SHP77 (cell line): ENCODE measurements around the gene KNOP1.

Experiments
- DNase-seq, 2 experiments: peaks; one replicate each; lab custom pipeline; 2025; lab: John Stamatoyannopoulos, UW

Gene KNOP1, protein sequence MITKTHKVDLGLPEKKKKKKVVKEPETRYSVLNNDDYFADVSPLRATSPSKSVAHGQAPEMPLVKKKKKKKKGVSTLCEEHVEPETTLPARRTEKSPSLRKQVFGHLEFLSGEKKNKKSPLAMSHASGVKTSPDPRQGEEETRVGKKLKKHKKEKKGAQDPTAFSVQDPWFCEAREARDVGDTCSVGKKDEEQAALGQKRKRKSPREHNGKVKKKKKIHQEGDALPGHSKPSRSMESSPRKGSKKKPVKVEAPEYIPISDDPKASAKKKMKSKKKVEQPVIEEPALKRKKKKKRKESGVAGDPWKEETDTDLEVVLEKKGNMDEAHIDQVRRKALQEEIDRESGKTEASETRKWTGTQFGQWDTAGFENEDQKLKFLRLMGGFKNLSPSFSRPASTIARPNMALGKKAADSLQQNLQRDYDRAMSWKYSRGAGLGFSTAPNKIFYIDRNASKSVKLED

DNA sequence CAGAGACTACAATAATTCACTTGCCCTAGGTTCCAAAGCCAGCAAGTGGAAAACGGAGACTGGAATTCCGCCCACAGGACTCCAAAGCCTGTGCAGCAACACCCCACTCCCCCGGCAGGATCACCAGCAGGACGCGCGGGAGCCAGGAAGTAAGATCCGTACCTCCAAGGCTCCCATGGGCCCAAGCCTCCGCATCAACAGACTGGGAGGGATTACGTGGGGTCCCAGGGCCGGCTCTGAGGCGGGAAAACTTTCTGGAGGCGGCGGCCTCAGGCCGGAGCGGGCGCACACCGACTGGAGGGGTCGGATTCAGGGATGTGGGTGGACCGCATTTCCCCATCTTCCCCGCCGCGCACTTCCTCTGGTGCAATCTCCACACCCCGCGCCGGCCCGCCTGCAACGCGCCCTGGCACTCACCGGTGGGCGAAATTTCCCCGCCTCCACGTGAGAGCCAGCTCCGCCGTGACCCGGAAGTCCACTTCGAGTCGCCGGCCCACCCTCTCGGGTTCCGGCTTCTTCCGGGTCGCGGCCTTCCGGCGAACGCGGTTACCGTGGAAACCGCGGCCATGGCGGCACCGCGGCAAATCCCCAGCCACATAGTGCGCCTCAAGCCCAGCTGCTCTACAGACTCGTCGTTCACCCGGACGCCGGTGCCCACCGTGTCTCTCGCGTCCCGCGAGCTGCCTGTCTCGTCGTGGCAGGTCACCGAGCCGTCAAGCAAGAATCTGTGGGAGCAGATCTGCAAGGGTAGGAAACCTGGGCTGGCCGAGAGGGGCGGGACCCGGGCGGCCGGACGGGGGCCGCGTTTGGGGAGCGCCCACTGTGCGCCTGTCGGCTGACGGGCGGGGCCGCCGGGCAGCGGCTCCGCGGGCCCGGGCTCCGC is at the start of gene KNOP1, which contains the start of gene IQCK:
Gene KNOP1, minus strand, starts transcription at position 487 of the 883 bp plus-strand sequence. CDS start 3,192 bp downstream, outside the sequence.
Gene IQCK, plus strand, starts transcription at position 531 of the 883 bp plus-strand sequence. Its CDS starts 36 bp downstream, at position 567.
- DNase-seq, result peak; percentile 38 to 72

DNA sequence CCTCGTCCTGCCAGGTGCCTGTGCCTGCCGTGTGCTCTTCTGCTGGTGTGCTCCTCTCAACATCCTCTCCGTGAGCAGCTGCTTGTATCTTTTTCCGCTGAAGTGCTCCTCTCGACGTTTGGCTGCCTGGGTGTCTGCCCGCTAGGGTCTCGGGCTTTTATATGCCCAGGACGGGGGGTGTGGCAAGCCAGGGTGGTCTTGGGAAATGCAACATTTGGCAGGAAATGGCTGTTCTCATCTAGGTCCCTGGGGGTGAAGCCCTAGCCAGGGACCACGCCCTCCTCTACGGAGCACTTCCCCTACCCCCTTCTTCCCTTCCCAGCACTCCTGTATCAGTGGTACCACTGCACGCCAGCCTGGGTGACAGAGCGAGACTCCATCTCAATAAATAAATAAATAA is 49.5 kb upstream of the KNOP1 start:
- no peak for DNase-seq

DNA sequence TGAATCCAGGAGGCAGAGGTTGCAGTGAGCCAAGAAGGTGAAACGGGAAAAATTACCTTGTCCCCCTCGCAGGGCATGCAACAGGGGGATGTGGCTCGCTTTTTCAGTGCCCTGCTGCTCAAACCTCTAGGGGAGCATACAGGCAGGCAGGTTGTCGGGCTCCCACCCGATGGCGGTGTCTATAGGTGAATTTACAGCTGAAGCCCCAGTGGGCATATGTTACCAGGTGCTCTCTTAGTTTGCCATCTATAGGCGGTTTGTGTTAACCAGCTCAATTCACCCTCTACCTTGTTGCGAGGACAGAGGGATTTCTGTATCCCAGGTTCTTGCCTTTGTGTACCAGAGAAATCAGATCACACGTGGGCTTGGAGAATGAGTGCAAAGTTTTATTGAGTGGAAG is 49.0 kb upstream of the KNOP1 start:
- no peak for DNase-seq

- no peak for DNase-seq
These were observed 48.5 kb upstream of the KNOP1 start for GRCh38 chr16:19766554-19766884.

- no peak for DNase-seq
These were observed 48.0 kb upstream of the KNOP1 start for GRCh38 chr16:19765860-19766553.

GRCh38 chr16:19760356-19761060 is 42.5 kb upstream of the KNOP1 start:
- DNase-seq, result no peak

- DNase-seq, result no peak
These were observed 40.0 kb upstream of the KNOP1 start for GRCh38 chr16:19757762-19758595.

GRCh38 chr16:19757026-19757425 is 39.0 kb upstream of the KNOP1 start:
- DNase-seq, result no peak

GRCh38 chr16:19755268-19755667 is 37.2 kb upstream of the KNOP1 start:
- DNase-seq, result no peak

DNA sequence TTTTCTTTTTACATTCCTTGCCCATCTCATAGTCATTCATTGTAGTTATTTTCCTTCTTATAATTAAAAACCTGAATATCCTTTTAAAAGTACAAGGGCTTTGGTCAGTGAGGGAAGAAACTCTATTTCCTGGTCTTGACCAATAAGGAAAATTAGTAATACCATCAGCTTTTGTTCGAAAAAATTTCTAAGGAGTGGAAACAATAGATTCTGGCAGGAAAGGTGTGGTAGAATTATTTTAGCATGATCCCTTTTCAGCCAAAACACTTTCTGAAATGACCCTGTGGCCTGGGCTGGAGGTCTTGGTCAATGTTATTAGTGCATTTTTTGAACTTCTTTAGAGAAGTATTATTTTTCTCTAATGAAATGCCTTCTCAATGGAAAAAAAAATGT is 36.6 kb upstream of the KNOP1 start:
- DNase-seq, result no peak

DNA sequence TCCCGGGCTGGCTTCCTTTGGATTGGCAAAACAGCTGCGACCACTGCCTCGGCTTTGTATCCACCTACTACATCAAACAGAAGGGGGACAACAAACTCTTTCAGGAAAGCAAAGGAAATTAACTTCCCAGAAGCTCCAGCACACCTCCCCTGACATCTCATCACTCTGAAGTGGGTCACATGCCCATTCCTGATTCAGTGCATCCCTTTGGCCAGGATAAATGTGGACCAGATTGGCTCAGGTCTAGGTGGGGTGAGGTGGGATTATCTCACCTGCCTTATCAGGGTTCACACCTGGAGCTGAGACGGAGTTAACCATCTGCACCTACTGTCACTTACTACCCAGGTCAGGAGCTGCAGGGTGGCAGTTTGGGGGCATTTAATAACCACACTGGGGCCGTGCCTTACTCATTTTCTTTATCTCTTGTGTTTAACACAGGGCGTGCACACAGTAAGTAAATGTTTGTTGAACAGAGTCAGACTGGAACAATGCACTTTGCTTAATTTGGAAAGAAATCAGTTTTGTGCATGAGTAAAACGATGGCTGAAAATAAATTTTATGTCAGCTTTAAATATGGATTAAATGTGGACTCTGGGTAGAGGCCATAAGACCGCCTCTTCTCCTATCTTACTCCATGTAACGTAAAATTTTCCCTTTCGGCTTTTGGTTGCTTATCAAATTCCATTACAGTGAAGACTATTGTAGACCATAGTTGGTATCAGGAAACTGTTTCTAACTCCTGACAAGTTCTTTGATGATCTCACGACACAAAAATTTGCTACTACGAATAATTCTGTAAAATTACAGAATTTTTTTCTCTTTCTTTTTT is 36.0 kb upstream of the KNOP1 start:
- no peak for DNase-seq

DNA sequence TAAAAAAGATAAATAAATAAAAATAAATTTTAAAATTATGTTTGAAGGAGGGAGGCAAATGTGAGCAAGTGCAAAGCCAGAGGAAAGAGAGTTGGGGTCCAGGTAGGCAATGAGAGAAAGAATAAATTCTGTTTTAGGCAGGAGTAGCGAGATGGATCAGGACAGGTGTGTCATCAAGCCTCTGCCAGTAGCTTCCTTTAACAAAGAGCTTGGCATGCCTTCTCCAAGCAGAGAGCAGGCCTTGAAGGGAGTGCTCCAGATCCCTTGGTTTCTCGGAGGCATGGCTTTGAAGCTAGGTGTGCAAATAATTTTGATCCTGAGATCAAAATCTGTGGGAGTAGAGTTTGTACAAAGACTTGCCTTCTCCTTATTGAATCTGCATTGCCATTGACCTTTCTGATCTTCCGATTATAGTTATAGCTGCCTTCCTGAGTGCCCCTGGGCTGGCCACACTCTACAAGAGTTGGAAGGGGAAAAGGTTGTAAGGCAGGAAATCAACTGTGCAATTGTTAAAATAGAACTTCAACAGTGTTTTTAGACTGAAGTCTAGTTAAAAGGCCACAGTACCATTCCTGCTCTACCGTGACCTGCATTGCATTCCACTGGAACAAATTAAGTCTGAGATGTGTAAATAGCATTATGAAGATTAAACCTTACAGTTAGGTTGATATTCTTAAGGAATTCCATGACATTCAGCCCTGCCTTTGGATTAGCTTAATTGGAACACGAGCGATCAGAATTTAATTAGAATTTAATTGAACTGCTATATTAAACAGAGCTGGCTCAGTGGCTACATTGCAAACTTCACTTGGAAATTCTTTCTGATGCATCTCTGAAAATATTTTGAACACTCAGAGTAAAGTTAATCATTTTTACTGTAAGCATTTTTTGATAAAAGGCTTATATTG is 33.7 kb upstream of the KNOP1 start:
- DNase-seq, result no peak

GRCh38 chr16:19749571-19750080 is 31.6 kb upstream of the KNOP1 start:
- no peak for DNase-seq

- DNase-seq, result no peak
These were observed 30.6 kb upstream of the KNOP1 start for GRCh38 chr16:19748389-19749168.

GRCh38 chr16:19746561-19746960 is 28.5 kb upstream of the KNOP1 start:
- no peak for DNase-seq

- no peak for DNase-seq
These were observed 27.4 kb upstream of the KNOP1 start for GRCh38 chr16:19745286-19746010.

GRCh38 chr16:19744670-19745069 is 26.6 kb upstream of the KNOP1 start:
- DNase-seq, result no peak
